ENCODE results near the gene UBQLN4. TPM values are rescaled to one million over a fixed set of nuclear protein-coding genes. Genes with fewer than 3 reads are reported as not detected.

Gene UBQLN4
- polyA plus RNA-seq, 1 donor from 2014 or later: 34.9 TPM

- Histone ChIP-seq H2AFZ (ENCODE audit: low read depth, low read length) (no peak overlapping the region), H3K27ac (ENCODE audit: low read length) (no peak overlapping the region), H3K79me2 (replicated peaks; ENCODE audit: insufficient read depth, low read length) (peaks cover 92% of the 10 kb centered on the region), H3K27me3 (ENCODE audit: insufficient read depth, low read depth, low read length) (no peaks in the 10 kb centered on the region), H3K36me3 (ENCODE audit: insufficient read depth, low read length) (no peaks in the 10 kb centered on the region), H3K4me2 (ENCODE audit: low read length) (no peak overlapping the region), H3K9me3 (ENCODE audit: low read length) (no peaks in the 10 kb centered on the region), H3K9ac (ENCODE audit: low read length) (peak overlapping the region; percentile 31), H3K4me3 (ENCODE audit: low read length) (peak overlapping the region; percentile 93), H4K20me1 (ENCODE audit: insufficient read depth) (peaks cover 27% of the 10 kb centered on the region), H3K9me2 (ENCODE audit: insufficient read depth, low read length) (no peaks in the 10 kb centered on the region), H3F3A (ENCODE audit: insufficient read depth, low read length, poor library complexity, severe bottlenecking) (no peaks in the 10 kb centered on the region)
- TF ChIP-seq MXI1 (conservative IDR thresholded peaks at IDR 0.05; ENCODE audit: poor library complexity, severe bottlenecking): no peak
These were observed 32.7 kb upstream of the UBQLN4 start for GRCh38 chr1:156086256-156086662.

- Histone ChIP-seq H3K9me3 (ENCODE audit: low read length) (no peaks in the 10 kb centered on the region), H3K79me2 (replicated peaks; ENCODE audit: insufficient read depth, low read length) (peaks cover 94% of the 10 kb centered on the region), H3K27ac (ENCODE audit: low read length) (peak overlapping the region; percentile 98), H3K27me3 (ENCODE audit: insufficient read depth, low read depth, low read length) (no peaks in the 10 kb centered on the region), H3K9me2 (ENCODE audit: insufficient read depth, low read length) (no peaks in the 10 kb centered on the region), H4K20me1 (ENCODE audit: insufficient read depth) (peaks cover 16% of the 10 kb centered on the region), H3K36me3 (ENCODE audit: insufficient read depth, low read length) (no peaks in the 10 kb centered on the region), H3K4me3 (ENCODE audit: low read length) (peak overlapping the region; percentile 93), H3F3A (ENCODE audit: insufficient read depth, low read length, poor library complexity, severe bottlenecking) (no peaks in the 10 kb centered on the region), H2AFZ (ENCODE audit: low read depth, low read length) (no peak overlapping the region), H3K4me2 (ENCODE audit: low read length) (peak overlapping the region; percentile 87), H3K9ac (ENCODE audit: low read length) (peak overlapping the region; percentile 99)
- no peak for TF ChIP-seq SMC3 (conservative IDR thresholded peaks at IDR 0.05; ENCODE audit: poor library complexity)
- TF ChIP-seq MXI1 (conservative IDR thresholded peaks at IDR 0.05; ENCODE audit: poor library complexity, severe bottlenecking): no peak
- no peak for TF ChIP-seq POLR2AphosphoS5 (IDR thresholded peaks at IDR 0.05)
- no peak for TF ChIP-seq TAF1 (IDR thresholded peaks at IDR 0.05; ENCODE audit: low read depth)
- TF ChIP-seq EP300 (conservative IDR thresholded peaks at IDR 0.05; ENCODE audit: poor library complexity, severe bottlenecking): no peak
- TF ChIP-seq RAD21 (conservative IDR thresholded peaks at IDR 0.05): no peak
- TF ChIP-seq REST (IDR thresholded peaks at IDR 0.05; ENCODE audit: borderline replicate concordance): no peak
- TF ChIP-seq EZH2 (IDR thresholded peaks at IDR 0.05; ENCODE audit: borderline replicate concordance, insufficient read depth, low read length, poor library complexity, severe bottlenecking): no peak
- no peak for TF ChIP-seq CTCF (IDR thresholded peaks at IDR 0.05; ENCODE audit: poor library complexity, severe bottlenecking)
These were observed 30.5 kb upstream of the UBQLN4 start for GRCh38 chr1:156083800-156084790.

Measured in neural cell (in vitro differentiated cells).